Embryonic facial prominence (tissue), 1 donor: ENCODE measurements around the gene OAT.
"Not testable (repeated sequence)": the region's sequence is repeated elsewhere in the genome, so short reads cannot be mapped to it uniquely, and the experiment has no call there.

ENCODE experiments used
- DNase-seq: peaks from one replicate; pipeline ENCODE4 v3.0.0-alpha.2; 2016; ENCODE audit errors: extremely low spot score

OAT gene

GRCh38 chr10:124447751-124448466, 29.2 kb upstream of the OAT start:
- DNase-seq: no peak

- no peak for DNase-seq
These were observed 28.4 kb upstream of the OAT start for GRCh38 chr10:124446830-124447750.

GRCh38 chr10:124441694-124442093, 23.0 kb upstream of the OAT start:
- not testable (repeated sequence) for DNase-seq

DNA sequence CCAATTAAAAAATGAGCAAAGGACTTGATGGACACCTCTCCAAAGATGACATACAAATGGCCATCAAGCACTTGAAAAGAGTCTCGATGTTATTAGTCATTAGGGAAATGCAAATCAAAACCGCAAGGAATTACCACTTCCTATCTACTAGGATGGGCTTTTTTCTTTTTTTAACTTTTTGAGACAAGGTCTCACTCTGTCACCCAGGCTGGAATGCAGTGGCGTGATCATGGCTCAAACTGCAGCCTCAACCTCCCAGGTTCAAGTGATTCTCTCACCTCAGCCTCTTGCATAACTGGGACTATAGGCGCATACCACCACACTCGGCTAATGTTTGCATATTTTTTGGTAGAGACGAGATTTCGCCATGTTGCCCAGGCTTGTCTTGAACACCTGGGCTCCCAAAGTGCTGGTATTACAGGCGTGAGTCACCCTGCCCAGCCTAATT, 17.5 kb upstream of the OAT start:
- no peak for DNase-seq

- not testable (repeated sequence) for DNase-seq
These were observed 17.0 kb upstream of the OAT start for GRCh38 chr10:124435683-124436082.

GRCh38 chr10:124433461-124433860, 14.7 kb upstream of the OAT start:
- no peak for DNase-seq

DNA sequence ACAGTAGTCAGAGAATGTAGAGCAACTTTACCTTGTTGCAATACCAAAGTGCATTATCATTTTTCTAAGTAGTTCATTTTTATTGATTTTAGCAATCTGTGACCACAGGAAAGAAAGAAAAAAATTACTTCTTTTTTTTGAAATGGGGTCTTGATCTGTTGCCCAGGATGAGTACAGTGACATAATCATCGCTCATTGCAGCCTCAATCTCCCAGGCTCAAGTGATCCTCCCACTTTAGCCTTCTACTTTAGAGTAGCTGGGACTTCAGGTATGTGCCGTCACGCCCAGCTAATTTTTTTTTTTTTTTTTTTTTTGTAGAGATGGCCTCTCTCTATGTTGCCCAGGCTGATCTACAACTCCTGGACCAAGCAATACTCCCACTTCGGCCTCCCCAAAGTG, 11.4 kb upstream of the OAT start:
- DNase-seq: no peak

DNA sequence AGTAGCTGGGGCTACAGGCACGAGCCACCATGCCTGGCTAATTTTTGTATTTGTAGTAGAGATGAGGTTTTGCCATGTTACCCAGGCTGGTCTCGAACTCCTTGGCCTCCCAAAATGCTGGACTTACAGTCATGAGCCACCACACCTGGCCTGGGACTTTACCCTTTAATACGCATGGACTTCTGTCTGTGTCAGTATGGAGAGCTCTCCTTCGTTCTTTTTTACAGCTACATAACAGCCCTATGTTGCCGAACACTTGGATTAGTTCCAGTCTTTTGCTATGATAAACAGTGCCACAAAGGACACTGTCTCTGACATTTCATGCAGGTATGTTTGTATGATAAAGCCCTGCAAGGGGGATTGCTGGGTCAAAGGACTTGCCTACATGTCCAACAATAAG, 10.9 kb upstream of the OAT start:
- DNase-seq: no peak

GRCh38 chr10:124428207-124428777, 9.6 kb upstream of the OAT start:
- DNase-seq: no peak

DNA sequence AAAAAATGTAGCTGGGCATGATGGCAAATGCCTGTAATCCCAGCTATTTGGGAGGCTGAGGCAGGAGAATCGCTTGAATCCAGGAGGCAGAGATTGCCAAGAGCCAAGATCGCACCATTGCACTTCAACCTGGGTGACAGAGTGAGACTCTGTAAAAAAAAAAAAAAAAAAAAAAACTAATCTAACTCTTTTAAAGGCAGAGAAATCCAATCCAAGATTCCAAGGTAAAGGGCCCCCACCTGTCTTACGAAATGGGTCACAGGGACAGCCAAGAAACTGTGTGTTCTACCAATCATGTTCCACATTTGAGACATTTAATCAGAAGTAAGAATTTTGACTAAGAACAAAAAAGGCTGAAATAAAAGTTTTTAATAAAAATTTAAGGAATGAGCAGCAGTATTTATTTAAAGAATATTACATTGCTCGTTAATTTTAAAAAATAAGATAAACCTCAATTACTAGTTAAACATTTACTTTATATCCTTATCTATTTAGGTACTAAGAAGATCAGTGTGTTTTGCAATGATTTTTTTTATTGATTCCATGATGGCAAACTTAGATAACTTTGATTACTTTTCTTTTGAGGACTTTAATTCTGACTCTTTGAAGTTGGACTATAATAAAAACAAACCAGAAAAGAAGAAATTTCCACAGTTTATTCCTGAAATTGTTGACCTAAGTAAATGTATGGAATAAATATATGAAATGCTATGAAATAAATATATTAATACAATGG, 6.7 kb upstream of the OAT start:
- no peak for DNase-seq

GRCh38 chr10:124423813-124424212, 5.1 kb upstream of the OAT start:
- no peak for DNase-seq

- DNase-seq: no peak
These were observed 4.0 kb upstream of the OAT start for GRCh38 chr10:124422742-124423141.

GRCh38 chr10:124420254-124420653, 1.5 kb upstream of the OAT start:
- DNase-seq: no peak

DNA sequence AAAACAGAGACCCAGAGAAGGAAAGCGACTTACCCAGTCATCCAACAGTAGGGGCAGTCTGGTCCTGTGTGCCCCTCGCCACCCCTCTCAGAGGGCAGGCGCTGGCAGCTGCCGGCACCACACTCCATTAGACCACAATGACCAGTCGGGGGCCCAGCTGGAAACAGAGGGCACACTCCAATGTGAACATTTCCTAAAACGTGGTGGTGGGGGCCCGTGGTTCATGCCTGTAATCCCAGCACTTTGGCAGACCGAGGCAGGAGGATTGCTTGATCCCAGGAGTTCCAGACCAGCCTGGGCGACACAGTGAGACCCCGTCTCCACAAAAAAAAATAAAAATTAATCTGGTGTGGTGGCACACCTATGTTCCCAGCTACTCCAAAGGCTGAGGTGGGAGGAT, 912 bp upstream of the OAT start:
- DNase-seq: no peak

DNA sequence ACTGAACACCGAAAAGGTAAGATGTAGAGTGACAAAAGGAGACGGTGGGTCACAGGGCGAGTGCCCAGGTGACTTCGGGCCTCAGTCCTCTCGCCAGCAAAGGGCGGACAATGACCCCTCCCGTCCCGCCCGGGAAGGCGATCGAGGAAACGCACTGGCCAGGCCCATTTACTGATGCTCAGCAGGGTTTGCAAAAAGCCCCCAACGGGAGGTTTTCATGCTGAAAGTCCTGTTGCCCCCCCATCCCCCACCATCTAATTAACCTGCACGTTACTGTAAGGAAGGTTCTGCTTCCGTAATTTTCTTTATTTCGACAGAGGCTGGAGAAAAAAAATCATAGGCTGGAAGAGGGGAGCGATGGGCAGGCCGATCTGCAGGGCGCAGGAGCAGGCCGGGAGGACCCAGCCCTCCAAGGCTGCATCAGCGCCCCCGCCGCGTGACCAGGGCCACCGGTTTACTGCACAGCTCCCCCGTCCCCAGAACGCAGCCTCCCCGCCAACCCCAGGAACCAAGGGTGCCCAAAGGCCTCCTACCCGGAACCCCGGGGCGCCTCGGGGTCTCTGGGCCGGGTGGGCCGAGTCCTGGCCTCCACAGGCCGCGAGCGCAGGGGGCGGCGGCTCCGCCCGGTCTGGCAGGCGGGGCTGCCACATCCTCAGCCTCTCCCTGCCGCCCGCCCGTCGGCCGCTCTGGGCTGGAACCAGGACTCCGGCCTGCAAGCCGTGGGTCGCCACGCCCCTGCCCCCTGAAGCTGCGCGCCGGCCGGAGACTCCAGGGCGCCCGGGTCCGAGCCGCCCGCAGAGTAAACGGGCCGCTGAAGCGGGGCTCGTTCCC, 613 bp downstream of the OAT start:
- no peak for DNase-seq

DNA sequence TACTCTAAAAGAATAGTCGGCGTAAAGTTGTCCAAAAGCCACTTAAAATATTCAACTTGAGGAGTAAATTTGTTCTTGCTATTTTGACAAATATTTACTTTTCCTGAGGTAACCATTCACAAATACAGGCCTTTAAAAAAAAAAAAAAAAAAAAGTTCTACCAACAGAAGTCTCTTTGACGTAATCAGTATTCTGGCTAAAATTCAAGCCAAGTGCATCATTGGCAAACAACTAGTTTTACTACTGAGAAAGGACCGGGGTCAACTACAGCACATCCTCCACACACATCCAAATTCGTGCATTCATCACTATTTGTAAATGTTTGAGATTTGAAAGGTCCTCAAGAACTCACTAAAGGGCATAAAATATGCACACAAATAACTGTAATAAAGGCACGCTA, 2.0 kb downstream of the OAT start:
- no peak for DNase-seq

DNA sequence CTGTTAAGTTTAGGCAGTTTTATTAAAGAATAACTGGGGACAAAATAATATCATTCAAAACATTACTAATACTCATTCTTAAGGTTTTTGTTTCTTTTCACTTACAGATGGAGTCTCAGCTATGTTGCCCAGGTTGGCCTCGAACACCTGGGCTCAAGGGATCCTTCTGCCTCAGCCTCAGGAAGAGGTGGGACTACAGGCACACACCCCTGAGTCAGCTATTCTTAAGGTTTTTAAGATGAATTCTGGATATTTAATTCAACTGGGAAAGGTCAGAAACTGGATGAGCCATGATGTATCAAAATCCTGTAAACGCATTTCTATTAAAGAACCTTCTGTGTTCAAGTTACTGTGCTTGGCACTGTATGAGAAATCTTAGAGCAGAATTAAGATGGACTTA, 3.5 kb downstream of the OAT start:
- DNase-seq: no peak

GRCh38 chr10:124414076-124414475, 4.6 kb downstream of the OAT start:
- no peak for DNase-seq

DNA sequence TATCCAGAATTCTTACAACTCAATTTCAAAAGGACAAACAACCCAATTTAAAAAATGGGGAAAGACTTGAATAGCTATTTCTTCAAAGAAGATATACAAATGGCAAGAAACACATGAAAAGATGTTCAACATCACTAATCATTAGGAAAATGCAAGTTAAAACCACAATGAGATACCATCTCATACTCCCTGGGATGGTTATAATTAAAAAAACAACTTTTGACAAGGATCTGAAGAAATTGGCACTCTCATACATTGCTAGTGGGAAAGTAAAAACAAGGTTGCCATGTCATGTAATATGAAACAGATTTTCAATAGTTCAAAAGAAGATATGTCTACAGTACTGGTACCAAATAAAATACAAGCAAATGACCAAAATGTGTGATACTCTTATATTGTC, 9.0 kb downstream of the OAT start:
- DNase-seq: no peak

DNA sequence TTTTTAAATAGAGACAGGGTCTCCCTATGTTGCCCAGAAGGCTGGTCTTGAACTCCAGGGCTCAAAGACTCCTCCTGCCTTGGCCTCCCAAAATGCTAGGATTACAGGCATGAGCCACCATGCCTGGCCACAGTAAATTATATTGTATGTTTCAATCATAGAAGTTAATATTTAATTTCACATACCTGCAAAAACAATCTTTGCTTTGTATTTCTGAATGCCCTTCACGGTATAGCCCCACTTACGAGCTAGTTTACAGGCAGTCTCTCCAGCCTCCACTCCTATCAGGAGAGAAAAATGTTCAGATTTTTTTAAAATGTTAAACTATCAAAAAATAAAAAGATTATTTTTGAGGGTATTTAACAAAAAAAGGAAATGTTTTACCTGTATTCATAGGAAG, 10.4 kb downstream of the OAT start:
- no peak for DNase-seq

DNA sequence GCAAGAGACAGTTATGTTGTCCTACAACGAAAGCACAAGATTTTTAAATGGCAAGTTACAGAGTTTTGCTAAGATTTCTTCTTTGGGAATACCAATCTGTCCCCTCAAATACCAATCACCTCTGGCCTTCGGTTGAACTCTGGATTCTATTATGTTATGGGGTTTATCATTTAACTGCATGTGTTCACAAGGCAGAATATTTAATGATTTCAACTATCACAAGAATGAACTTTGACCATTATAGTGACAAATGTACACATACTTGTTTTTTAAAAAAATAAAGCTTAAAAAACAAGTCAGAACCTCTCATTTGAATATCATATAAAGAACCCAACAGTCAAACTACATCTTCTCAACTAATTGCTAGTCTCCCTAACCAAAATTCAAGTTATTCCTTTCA, 11.3 kb downstream of the OAT start:
- no peak for DNase-seq
